WTC11 (cell line): ENCODE measurements around the gene STXBP5. TPM values are rescaled to one million over a fixed set of nuclear protein-coding genes. Genes with fewer than 3 reads are reported as not detected.

ENCODE experiments used
- ATAC-seq: fragments of 200-7000 bp; cut with Tn5 transposase; 2 replicates; pipeline ENCODE4 v1.10.0; 2021; ENCODE audit warnings: mild to moderate bottlenecking, moderate library complexity
- CTCF ChIA-PET: fragments of 300-600 bp; sonication (Branson Sonifier 250); formaldehyde crosslinking; loops from one replicate; lab custom pipeline; 2021; ENCODE audit warnings: antibody characterized with exemption; lab: Charles Lee
- POLR2A ChIA-PET: fragments of 350-600 bp; sonication (Branson Sonifier 250); formaldehyde crosslinking; loops from one replicate; lab custom pipeline; 2021; ENCODE audit warnings: antibody characterized with exemption; lab: Charles Lee
- DNase-seq: peaks from one replicate; pipeline ENCODE4 v3.0.0; 2021; ENCODE audit warnings: low spot score
- H3K27ac Mint-ChIP-seq: 2 replicates; pipeline ENCODE4 v1.8.0; 2021; ENCODE audit warnings: mixed read lengths
- H3K27me3 Mint-ChIP-seq: 2 replicates; pipeline ENCODE4 v1.8.0; 2021; ENCODE audit warnings: low read depth, mild to moderate bottlenecking, moderate library complexity, mixed read lengths
- H3K36me3 Mint-ChIP-seq: 2 replicates; pipeline ENCODE4 v1.8.0; 2021; ENCODE audit warnings: mixed read lengths
- H3K4me1 Mint-ChIP-seq: 2 replicates; pipeline ENCODE4 v1.8.0; 2022; ENCODE audit warnings: mixed read lengths
- H3K4me3 Mint-ChIP-seq: 2 replicates; pipeline ENCODE4 v1.8.0; 2021; ENCODE audit warnings: mild to moderate bottlenecking, moderate library complexity, mixed read lengths
- H3K9me3 Mint-ChIP-seq: 2 replicates; pipeline ENCODE4 v1.8.0; 2021; ENCODE audit warnings: mixed read lengths
- ATF2 ChIP-seq: sonication (generic); formaldehyde crosslinking; IDR thresholded peaks from 2 replicates; pipeline ENCODE4 v1.8.1; 2022; ENCODE audit warnings: low read depth, missing genetic modification reagents, borderline replicate concordance
- CREM ChIP-seq: sonication (generic); formaldehyde crosslinking; IDR thresholded peaks from 2 replicates; pipeline ENCODE4 v1.8.1; 2022; ENCODE audit warnings: mild to moderate bottlenecking, missing genetic modification reagents, moderate library complexity
- E2F1 ChIP-seq: sonication (generic); formaldehyde crosslinking; IDR thresholded peaks from 2 replicates; pipeline ENCODE4 v1.8.0; 2022; ENCODE audit warnings: mild to moderate bottlenecking, missing genetic modification reagents
- ERG ChIP-seq: fragments of 250-450 bp; sonication (Bioruptor Pico); IDR thresholded peaks from 2 replicates; pipeline ENCODE4 v1.8.0; 2021; ENCODE audit warnings: mild to moderate bottlenecking
- GTF2I ChIP-seq: fragments of 250-450 bp; sonication (Bioruptor Pico); conservative IDR thresholded peaks from 2 replicates; pipeline ENCODE4 v1.4.0; 2021; ENCODE audit warnings: mild to moderate bottlenecking
- HMGA2 ChIP-seq: fragments of 250-450 bp; sonication (Bioruptor Pico); IDR thresholded peaks from 2 replicates; pipeline ENCODE4 v1.4.0; 2021; ENCODE audit warnings: mild to moderate bottlenecking, moderate library complexity
- IRF1 ChIP-seq: sonication (generic); formaldehyde crosslinking; IDR thresholded peaks from 2 replicates; pipeline ENCODE4 v1.8.0; 2023; ENCODE audit warnings: missing genetic modification reagents
- MLX ChIP-seq: sonication (generic); formaldehyde crosslinking; IDR thresholded peaks from 2 replicates; pipeline ENCODE4 v1.8.1; 2023; ENCODE audit warnings: mild to moderate bottlenecking, missing genetic modification reagents, moderate library complexity
- NFE2L1 ChIP-seq: sonication (generic); formaldehyde crosslinking; IDR thresholded peaks from 2 replicates; pipeline ENCODE4 v1.8.1; 2023; ENCODE audit warnings: missing genetic modification reagents
- PRDM15 ChIP-seq: sonication (generic); formaldehyde crosslinking; IDR thresholded peaks from 2 replicates; pipeline ENCODE4 v1.8.0; 2022; ENCODE audit warnings: missing genetic modification reagents
- SMAD4 ChIP-seq: sonication (generic); formaldehyde crosslinking; IDR thresholded peaks from 2 replicates; pipeline ENCODE4 v1.8.0; 2022; ENCODE audit warnings: mild to moderate bottlenecking, missing genetic modification reagents
- USF2 ChIP-seq: sonication (generic); formaldehyde crosslinking; IDR thresholded peaks from 2 replicates; pipeline ENCODE4 v1.8.1; 2023; ENCODE audit warnings: mild to moderate bottlenecking, missing genetic modification reagents, moderate library complexity
- ZNF138 ChIP-seq: sonication (generic); formaldehyde crosslinking; conservative IDR thresholded peaks from 2 replicates; pipeline ENCODE4 v1.8.1; 2022; ENCODE audit warnings: mild to moderate bottlenecking, moderate library complexity, missing genetic modification reagents
- ZNF219 ChIP-seq: sonication (generic); formaldehyde crosslinking; IDR thresholded peaks from 2 replicates; pipeline ENCODE4 v1.8.0; 2023; ENCODE audit warnings: missing genetic modification reagents, mild to moderate bottlenecking, borderline replicate concordance
- ZNF512 ChIP-seq: sonication (generic); formaldehyde crosslinking; IDR thresholded peaks from 2 replicates; pipeline ENCODE4 v1.8.1; 2022; ENCODE audit warnings: missing genetic modification reagents, borderline replicate concordance
- ZNF671 ChIP-seq: fragments of 250-450 bp; sonication (Bioruptor Pico); IDR thresholded peaks from 2 replicates; pipeline ENCODE4 v1.8.0; 2021; ENCODE audit warnings: mild to moderate bottlenecking
- total RNA-seq: library from RNA; stranded (reverse); gene quantifications from 3 replicates; pipeline ENCODE4 v1.2.3, GENCODE V29; 2021

The STXBP5 gene
- total RNA-seq, 1 experiment from 2014 or later: 13.2 TPM

GRCh38 chr6:147177286-147177685 is 26.9 kb upstream of the STXBP5 start (continued):
- no peak for TF ChIP-seq E2F1 (CRISPR knock-in tag)
- TF ChIP-seq ZNF138 (CRISPR knock-in tag): no peak
- no peak for TF ChIP-seq ATF2 (CRISPR knock-in tag)
- no peak for TF ChIP-seq SMAD4 (CRISPR knock-in tag)

- Mint-ChIP-seq H3K36me3 (no peaks in the 10 kb centered on the region), H3K27me3 (no peaks in the 10 kb centered on the region), H3K4me1 (peaks cover 13% of the 10 kb centered on the region), H3K4me3 (no peak overlapping the region), H3K27ac (no peak overlapping the region), H3K9me3 (no peaks in the 10 kb centered on the region)
- TF ChIP-seq ZNF219 (no peak), PRDM15 (no peak), CREM (no peak), ZNF512 (CRISPR knock-in tag) (no peak), E2F1 (CRISPR knock-in tag) (no peak), ZNF138 (CRISPR knock-in tag) (no peak), NFE2L1 (CRISPR knock-in tag) (no peak), MLX (CRISPR knock-in tag) (no peak), IRF1 (no peak), ERG (CRISPR knock-in tag) (no peak), USF2 (CRISPR knock-in tag) (no peak), GTF2I (CRISPR knock-in tag) (no peak), HMGA2 (CRISPR knock-in tag) (no peak), ZNF671 (CRISPR knock-in tag) (no peak)
- ATAC-seq: no peak
- POLR2A ChIA-PET: no interaction called here
- CTCF ChIA-PET: no interaction called here
- no peak for DNase-seq
Measured at GRCh38 chr6:147178355-147178754, 25.9 kb upstream of the STXBP5 start.
